IMR-90 (cell line): ENCODE measurements around the gene RTEL1. TPM values are rescaled to one million over a fixed set of nuclear protein-coding genes. Genes with fewer than 3 reads are reported as not detected.

Experiments used
- ATAC-seq: fragments of 200-7000 bp; cut with Tn5 transposase; 2 replicates; pipeline ENCODE4 v1.9.1; 2020; ENCODE audit warnings: low read depth, mild to moderate bottlenecking, moderate library complexity
- BruUV-seq: library from RNA; stranded (reverse); fragments of 400-500 nt; replicated peaks from 2 replicates; lab custom pipeline; 2021; lab: Mats Ljungman, UMichigan
- CTCF ChIA-PET: fragments of 300-600 bp; formaldehyde crosslinking; extraction: SDS; loops from one replicate; lab custom pipeline; 2021; ENCODE audit warnings: antibody characterized with exemption; lab: Yijun Ruan, JAX
- POLR2A ChIA-PET: fragments of 300-600 bp; sonication (Branson Sonifier 250); formaldehyde crosslinking; loops from one replicate; lab custom pipeline; 2022; ENCODE audit warnings: antibody characterized with exemption; ENCODE audit not compliant: unreplicated experiment; lab: Charles Lee
- DNase-seq: peaks from one replicate; pipeline ENCODE4 v3.0.0; 2013
- H2AFZ ChIP-seq: replicated peaks from 2 replicates; pipeline ENCODE3; 2013; ENCODE audit warnings: low read length, mild to moderate bottlenecking; ENCODE audit not compliant: poor library complexity
- H2AK5ac ChIP-seq: 2 replicates; pipeline ENCODE4 v1.6.1; 2013; ENCODE audit warnings: low read depth, low read length, inconsistent platforms
- H2AK9ac ChIP-seq: replicated peaks from 2 replicates; pipeline ENCODE3; 2013; ENCODE audit warnings: mild to moderate bottlenecking, low read depth, low read length, moderate library complexity; ENCODE audit not compliant: poor library complexity
- H2BK120ac ChIP-seq: 2 replicates; pipeline ENCODE4 v1.6.1; 2013; ENCODE audit warnings: low read depth, low read length, inconsistent platforms
- H2BK15ac ChIP-seq: 3 replicates; pipeline ENCODE4 v1.6.1; 2013; ENCODE audit warnings: low read depth, low read length, inconsistent platforms
- H2BK20ac ChIP-seq: 2 replicates; pipeline ENCODE4 v1.6.1; 2013; ENCODE audit warnings: low read depth, mild to moderate bottlenecking, inconsistent platforms, low read length, moderate library complexity
- H2BK5ac ChIP-seq: 2 replicates; pipeline ENCODE4 v1.6.1; 2013; ENCODE audit warnings: mild to moderate bottlenecking, low read depth, low read length, inconsistent platforms; ENCODE audit not compliant: poor library complexity, severe bottlenecking
- H3K14ac ChIP-seq: replicated peaks from 2 replicates; pipeline ENCODE4 v1.6.1; 2013; ENCODE audit warnings: low read depth, low read length, inconsistent platforms
- H3K18ac ChIP-seq: 2 replicates; pipeline ENCODE4 v1.6.1; 2013; ENCODE audit warnings: low read depth, low read length, control low read depth
- H3K23ac ChIP-seq: 2 replicates; pipeline ENCODE4 v1.6.1; 2013; ENCODE audit warnings: low read depth, low read length, inconsistent platforms
- H3K27ac ChIP-seq: 2 replicates; pipeline ENCODE4 v1.5.1; 2013; ENCODE audit warnings: mild to moderate bottlenecking, control low read depth, low read length; ENCODE audit not compliant: insufficient read depth
- H3K27me3 ChIP-seq: 2 replicates; pipeline ENCODE4 v1.6.1; 2013; ENCODE audit warnings: low read length; ENCODE audit not compliant: control insufficient read depth, insufficient read depth
- H3K36me3 ChIP-seq: 2 replicates; pipeline ENCODE4 v1.6.1; 2013; ENCODE audit warnings: low read length, mixed read lengths; ENCODE audit not compliant: control insufficient read depth, insufficient read depth
- H3K4ac ChIP-seq: 2 replicates; pipeline ENCODE4 v1.6.1; 2013; ENCODE audit warnings: low read depth, low read length, inconsistent platforms
- H3K4me1 ChIP-seq: 2 replicates; pipeline ENCODE4 v1.6.1; 2013; ENCODE audit warnings: low read length, mixed read lengths; ENCODE audit not compliant: control insufficient read depth, insufficient read depth
- H3K4me2 ChIP-seq: 2 replicates; pipeline ENCODE4 v1.6.1; 2013; ENCODE audit warnings: low read depth, mild to moderate bottlenecking, control low read depth, low read length, moderate library complexity
- H3K4me3 ChIP-seq: 2 replicates; pipeline ENCODE4 v1.5.1; 2013; ENCODE audit warnings: low read depth, mild to moderate bottlenecking, control low read depth, low read length, moderate library complexity; ENCODE audit not compliant: insufficient read depth
- H3K56ac ChIP-seq: 2 replicates; pipeline ENCODE4 v1.6.1; 2013; ENCODE audit warnings: low read length, inconsistent platforms; ENCODE audit not compliant: insufficient read depth; ENCODE audit errors: extremely low read depth
- H3K79me1 ChIP-seq, 2 experiments: 2 replicates each; pipeline ENCODE4 v1.6.1; 2013; ENCODE audit warnings: low read length in 2 of 2, inconsistent platforms in 1 of 2, low read depth in 1 of 2
- H3K9ac ChIP-seq: 2 replicates; pipeline ENCODE4 v1.6.1; 2013; ENCODE audit warnings: low read depth, low read length, control low read depth
- H3K9me1 ChIP-seq: 2 replicates; pipeline ENCODE4 v1.6.1; 2013; ENCODE audit warnings: low read length, inconsistent platforms; ENCODE audit not compliant: insufficient read depth
- H3K9me3 ChIP-seq: 2 replicates; pipeline ENCODE4 v1.6.1; 2013; ENCODE audit warnings: low read length; ENCODE audit not compliant: control insufficient read depth, insufficient read depth
- H4K20me1 ChIP-seq: 2 replicates; pipeline ENCODE4 v1.6.1; 2013; ENCODE audit warnings: low read length, inconsistent platforms; ENCODE audit not compliant: insufficient read depth
- H4K5ac ChIP-seq: 2 replicates; pipeline ENCODE4 v1.6.1; 2013; ENCODE audit warnings: mild to moderate bottlenecking, low read depth, low read length, control low read depth
- H4K8ac ChIP-seq, 2 experiments: 2 replicates each; pipeline ENCODE4 v1.6.1; 2013; ENCODE audit warnings: low read depth in 2 of 2, low read length in 2 of 2, control low read depth in 1 of 2, inconsistent platforms in 1 of 2
- H4K91ac ChIP-seq: 2 replicates; pipeline ENCODE4 v1.6.1; 2013; ENCODE audit warnings: low read depth, low read length, inconsistent platforms; ENCODE audit not compliant: insufficient read depth
- BHLHE40 ChIP-seq: fragments of 150-350 bp; IDR thresholded peaks from 2 replicates; pipeline ENCODE4 v1.6.1; 2016; ENCODE audit warnings: mild to moderate bottlenecking, low read depth, low read length
- CEBPB ChIP-seq: IDR thresholded peaks from 2 replicates; pipeline ENCODE4 v1.6.1; 2012; ENCODE audit warnings: low read depth, low read length, improper control_type of control experiment
- CHD1 ChIP-seq: IDR thresholded peaks from 2 replicates; pipeline ENCODE4 v1.6.1; 2012; ENCODE audit warnings: low read depth, low read length, improper control_type of control experiment
- FOS ChIP-seq: fragments of 150-350 bp; IDR thresholded peaks from 2 replicates; pipeline ENCODE4 v1.6.1; 2016; ENCODE audit warnings: low read depth, low read length
- MAFK ChIP-seq: IDR thresholded peaks from 2 replicates; pipeline ENCODE4 v1.6.1; 2012; ENCODE audit warnings: low read depth, low read length, improper control_type of control experiment
- MAZ ChIP-seq: IDR thresholded peaks from 2 replicates; pipeline ENCODE4 v1.6.1; 2012; ENCODE audit warnings: low read depth, mild to moderate bottlenecking, low read length, improper control_type of control experiment, moderate library complexity, borderline replicate concordance
- MXI1 ChIP-seq: IDR thresholded peaks from 2 replicates; pipeline ENCODE4 v1.6.1; 2012; ENCODE audit warnings: low read depth, mild to moderate bottlenecking, low read length, moderate library complexity, borderline replicate concordance
- NFE2L2 ChIP-seq: fragments of 150-350 bp; IDR thresholded peaks from 2 replicates; pipeline ENCODE4 v1.6.1; 2016; ENCODE audit warnings: low read depth, mild to moderate bottlenecking, low read length
- POLR2A ChIP-seq: IDR thresholded peaks from 2 replicates; pipeline ENCODE4 v1.6.1; 2012; ENCODE audit warnings: mild to moderate bottlenecking, low read depth, low read length
- RAD21 ChIP-seq: IDR thresholded peaks from 2 replicates; pipeline ENCODE4 v1.6.1; 2012; ENCODE audit warnings: low read length, improper control_type of control experiment
- RCOR1 ChIP-seq: IDR thresholded peaks from 2 replicates; pipeline ENCODE4 v1.6.1; 2012; ENCODE audit warnings: mild to moderate bottlenecking, low read length, improper control_type of control experiment; ENCODE audit not compliant: insufficient replicate concordance
- RFX5 ChIP-seq: IDR thresholded peaks from 2 replicates; pipeline ENCODE4 v1.8.0; 2012; ENCODE audit warnings: low read depth, mild to moderate bottlenecking, low read length, moderate library complexity
- SMC3 ChIP-seq: fragments of 150-350 bp; IDR thresholded peaks from 2 replicates; pipeline ENCODE4 v1.6.1; 2016; ENCODE audit warnings: low read depth, mild to moderate bottlenecking, antibody characterized with exemption, low read length, moderate library complexity
- WGBS, 2 experiments: methylation state at CpG; one replicate each; pipeline versions ENCODE4 v1.1.5 to v1.1.7; 2013; ENCODE audit warnings: missing lambda C conversion rate in 2 of 2; ENCODE audit not compliant: insufficient read length in 1 of 2; ENCODE audit errors: extremely low coverage in 2 of 2; 5-methylcytosine and 5-hydroxymethylcytosine counted together
- dilution Hi-C: fragments of 300-500 bp; cut with HindIII; formaldehyde crosslinking; loops from one replicate; pipeline ENCODE4 v1.14.3; 2018; ENCODE audit warnings: low sequenced_read_pairs; ENCODE audit not compliant: unreplicated experiment
- in situ Hi-C: fragments of 300-500 bp; cut with MboI; formaldehyde crosslinking; loops from 3 replicates; pipeline ENCODE4 v1.14.3; 2019; ENCODE audit warnings: low sequenced_read_pairs, inconsistent platforms, mixed read lengths
- intact Hi-C: fragments of 100-400 bp; cut with micrococcal nuclease; formaldehyde crosslinking; loops from 2 replicates; pipeline ENCODE4 v1.10.0; 2022
- polyA plus RNA-seq, 3 experiments: library from polyadenylated mRNA; depleted of rRNA; stranded (reverse); fragments of >200 nt; gene quantifications; 2 replicates each; pipeline ENCODE4 v1.2.3, GENCODE V29; 2012; ENCODE audit warnings: low replicate concordance in 1 of 3
- total RNA-seq: library from RNA; depleted of rRNA; stranded (reverse); fragments of >200 nt; gene quantifications from 2 replicates; pipeline ENCODE4 v1.2.3, GENCODE V29; 2012
- TF ChIP-seq, protein P1 (sequence below): conservative IDR thresholded peaks from 2 replicates; pipeline ENCODE4 v1.5.1; 2012; ENCODE audit warnings: mild to moderate bottlenecking, low read depth, low read length, improper control_type of control experiment
- TF ChIP-seq, protein P2 (sequence below): fragments of 150-350 bp; IDR thresholded peaks from 2 replicates; pipeline ENCODE4 v1.6.1; 2017; ENCODE audit warnings: mild to moderate bottlenecking, antibody characterized with exemption, low read length, low read depth
- TF ChIP-seq, protein P3 (sequence below): fragments of 150-350 bp; IDR thresholded peaks from 2 replicates; pipeline ENCODE4 v1.6.1; 2016; ENCODE audit warnings: low read depth, mild to moderate bottlenecking, low read length, moderate library complexity, borderline replicate concordance

RTEL1 gene
- total and polyA plus RNA-seq, 2 of the 4 experiments (the other 2 are of a cell fraction), result 14.7 to 18.8 TPM

DNA sequence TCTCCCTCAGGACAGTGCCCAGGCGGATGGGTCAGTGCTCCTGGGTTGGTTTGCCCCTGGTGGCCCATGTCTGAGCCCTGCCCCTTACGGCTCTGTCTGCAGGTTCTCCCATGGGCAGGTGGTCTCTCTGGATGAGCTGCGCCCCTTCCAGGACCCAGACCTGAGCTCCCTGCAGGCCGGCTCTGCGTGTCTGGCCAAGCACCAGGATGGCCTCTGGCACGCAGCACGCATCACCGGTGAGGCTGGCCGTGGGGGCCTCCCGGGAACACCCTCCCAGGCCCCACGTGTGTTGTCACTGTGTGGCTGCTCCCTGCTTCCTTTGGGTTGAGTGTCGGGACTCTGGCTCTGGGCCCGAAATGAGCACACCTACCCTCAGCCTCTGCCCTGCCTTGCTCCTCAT lies 75.0 kb downstream of the RTEL1 start:
- Histone ChIP-seq H2BK5ac (no peak overlapping the region), H2AFZ (no peak overlapping the region), H3K27me3 (no peaks in the 10 kb centered on the region), H3K9ac (no peak overlapping the region), H4K91ac (no peak overlapping the region), H4K20me1 (peaks cover 44% of the 10 kb centered on the region), H3K36me3 (peaks cover 39% of the 10 kb centered on the region), H3K4me2 (no peak overlapping the region), H2AK5ac (no peak overlapping the region), H3K23ac (no peak overlapping the region), H4K5ac (no peak overlapping the region), H4K8ac (no peak overlapping the region), H2BK120ac (no peak overlapping the region), H3K18ac (no peak overlapping the region), H3K14ac (no peak overlapping the region), H2BK20ac (no peak overlapping the region), H2AK9ac (no peak overlapping the region), H3K4ac (no peak overlapping the region), H3K9me1 (peaks cover 19% of the 10 kb centered on the region), H3K79me1 (peaks cover 21 to 60% of the 10 kb centered on the region in 2 experiments), H3K9me3 (no peaks in the 10 kb centered on the region), H3K56ac (no peak overlapping the region), H3K4me3 (no peak overlapping the region), H2BK15ac (no peak overlapping the region), H3K4me1 (peaks cover 2% of the 10 kb centered on the region; the same call in 1 of the 2 replicates), H3K27ac (no peak overlapping the region)
- ATAC-seq (no peak), DNase-seq (no peak)
- dilution Hi-C loops, result no loop called here
- CTCF ChIA-PET, result no interaction called here
- 97% methylated on average over 4 of the region's 13 CpGs; no CpG with 5 or more reads in 1 of the 2 experiments for WGBS, 2 experiments
- no peak for TF ChIP-seq RCOR1
- no peak for TF ChIP-seq MXI1
- TF ChIP-seq POLR2A, result no peak
- TF ChIP-seq MAFK, result no peak
- no peak for TF ChIP-seq CHD1
- no peak for TF ChIP-seq CEBPB
- TF ChIP-seq, protein P1, sequence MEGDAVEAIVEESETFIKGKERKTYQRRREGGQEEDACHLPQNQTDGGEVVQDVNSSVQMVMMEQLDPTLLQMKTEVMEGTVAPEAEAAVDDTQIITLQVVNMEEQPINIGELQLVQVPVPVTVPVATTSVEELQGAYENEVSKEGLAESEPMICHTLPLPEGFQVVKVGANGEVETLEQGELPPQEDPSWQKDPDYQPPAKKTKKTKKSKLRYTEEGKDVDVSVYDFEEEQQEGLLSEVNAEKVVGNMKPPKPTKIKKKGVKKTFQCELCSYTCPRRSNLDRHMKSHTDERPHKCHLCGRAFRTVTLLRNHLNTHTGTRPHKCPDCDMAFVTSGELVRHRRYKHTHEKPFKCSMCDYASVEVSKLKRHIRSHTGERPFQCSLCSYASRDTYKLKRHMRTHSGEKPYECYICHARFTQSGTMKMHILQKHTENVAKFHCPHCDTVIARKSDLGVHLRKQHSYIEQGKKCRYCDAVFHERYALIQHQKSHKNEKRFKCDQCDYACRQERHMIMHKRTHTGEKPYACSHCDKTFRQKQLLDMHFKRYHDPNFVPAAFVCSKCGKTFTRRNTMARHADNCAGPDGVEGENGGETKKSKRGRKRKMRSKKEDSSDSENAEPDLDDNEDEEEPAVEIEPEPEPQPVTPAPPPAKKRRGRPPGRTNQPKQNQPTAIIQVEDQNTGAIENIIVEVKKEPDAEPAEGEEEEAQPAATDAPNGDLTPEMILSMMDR, result no peak
- TF ChIP-seq RFX5, result no peak
- TF ChIP-seq MAZ, result no peak
- TF ChIP-seq, protein P2, sequence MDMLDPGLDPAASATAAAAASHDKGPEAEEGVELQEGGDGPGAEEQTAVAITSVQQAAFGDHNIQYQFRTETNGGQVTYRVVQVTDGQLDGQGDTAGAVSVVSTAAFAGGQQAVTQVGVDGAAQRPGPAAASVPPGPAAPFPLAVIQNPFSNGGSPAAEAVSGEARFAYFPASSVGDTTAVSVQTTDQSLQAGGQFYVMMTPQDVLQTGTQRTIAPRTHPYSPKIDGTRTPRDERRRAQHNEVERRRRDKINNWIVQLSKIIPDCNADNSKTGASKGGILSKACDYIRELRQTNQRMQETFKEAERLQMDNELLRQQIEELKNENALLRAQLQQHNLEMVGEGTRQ, result no peak
- no peak for TF ChIP-seq RAD21
- TF ChIP-seq, protein P3, sequence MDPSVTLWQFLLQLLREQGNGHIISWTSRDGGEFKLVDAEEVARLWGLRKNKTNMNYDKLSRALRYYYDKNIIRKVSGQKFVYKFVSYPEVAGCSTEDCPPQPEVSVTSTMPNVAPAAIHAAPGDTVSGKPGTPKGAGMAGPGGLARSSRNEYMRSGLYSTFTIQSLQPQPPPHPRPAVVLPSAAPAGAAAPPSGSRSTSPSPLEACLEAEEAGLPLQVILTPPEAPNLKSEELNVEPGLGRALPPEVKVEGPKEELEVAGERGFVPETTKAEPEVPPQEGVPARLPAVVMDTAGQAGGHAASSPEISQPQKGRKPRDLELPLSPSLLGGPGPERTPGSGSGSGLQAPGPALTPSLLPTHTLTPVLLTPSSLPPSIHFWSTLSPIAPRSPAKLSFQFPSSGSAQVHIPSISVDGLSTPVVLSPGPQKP, result no peak
- TF ChIP-seq NFE2L2, result no peak
- no peak for TF ChIP-seq SMC3
- no peak for TF ChIP-seq BHLHE40
- no peak for TF ChIP-seq FOS
- no TSS peak for BruUV-seq
- intact Hi-C loops, result no loop called here
- POLR2A ChIA-PET, result no interaction called here
- in situ Hi-C loops, result no loop called here
